H9 (cell line): ENCODE data around the gene ZFP69B. TPM values are rescaled to one million over a fixed set of nuclear protein-coding genes. Genes with fewer than 3 reads are reported as not detected.

Source experiments
- DNase-seq: peaks from one replicate; pipeline ENCODE4 v3.0.0-alpha.2; 2017
- H2AFZ ChIP-seq: one replicate; pipeline ENCODE4 v1.6.1; 2013; ENCODE audit warnings: mild to moderate bottlenecking, low read length, control low read depth, moderate library complexity
- H2AK5ac ChIP-seq: 2 replicates; pipeline ENCODE4 v1.6.1; 2013; ENCODE audit warnings: low read length, control low read depth, mixed read lengths; ENCODE audit not compliant: insufficient read length
- H2BK120ac ChIP-seq: one replicate; pipeline ENCODE4 v1.6.1; 2013; ENCODE audit warnings: low read depth, mild to moderate bottlenecking, low read length, control low read depth, inconsistent platforms; ENCODE audit not compliant: poor library complexity, severe bottlenecking
- H2BK12ac ChIP-seq: 2 replicates; pipeline ENCODE4 v1.6.1; 2013; ENCODE audit warnings: low read length, control low read depth, mixed read lengths, low read depth; ENCODE audit not compliant: insufficient read length
- H2BK15ac ChIP-seq: 2 replicates; pipeline ENCODE4 v1.6.1; 2013; ENCODE audit warnings: low read depth, low read length, control low read depth
- H2BK20ac ChIP-seq: one replicate; pipeline ENCODE4 v1.6.1; 2013; ENCODE audit warnings: low read depth, mild to moderate bottlenecking, low read length, control low read depth, inconsistent platforms; ENCODE audit not compliant: poor library complexity, severe bottlenecking
- H2BK5ac ChIP-seq: 2 replicates; pipeline ENCODE4 v1.6.1; 2013; ENCODE audit warnings: low read length, control low read depth, mixed read lengths; ENCODE audit not compliant: insufficient read length
- H3K14ac ChIP-seq: 2 replicates; pipeline ENCODE4 v1.6.1; 2013; ENCODE audit warnings: low read length, control low read depth; ENCODE audit not compliant: insufficient read depth
- H3K18ac ChIP-seq: 2 replicates; pipeline ENCODE4 v1.6.1; 2013; ENCODE audit warnings: low read depth, mild to moderate bottlenecking, mixed read lengths, low read length, control low read depth; ENCODE audit not compliant: insufficient read length
- H3K23ac ChIP-seq: 2 replicates; pipeline ENCODE4 v1.6.1; 2013; ENCODE audit warnings: low read length, control low read depth, mixed read lengths, low read depth; ENCODE audit not compliant: insufficient read length
- H3K23me2 ChIP-seq: 2 replicates; pipeline ENCODE4 v1.6.1; 2013; ENCODE audit warnings: low read depth, mild to moderate bottlenecking, mixed read lengths, low read length, control low read depth; ENCODE audit not compliant: insufficient read length, poor library complexity, severe bottlenecking
- H3K27ac ChIP-seq: 2 replicates; pipeline ENCODE4 v1.5.1; 2013; ENCODE audit warnings: low read length, control low read depth, mixed read lengths, low read depth; ENCODE audit not compliant: insufficient read length
- H3K27me3 ChIP-seq: 2 replicates; pipeline ENCODE4 v1.6.1; 2013; ENCODE audit warnings: low read length, control low read depth, inconsistent platforms; ENCODE audit not compliant: insufficient read depth
- H3K4ac ChIP-seq: 2 replicates; pipeline ENCODE4 v1.6.1; 2013; ENCODE audit warnings: low read depth, mild to moderate bottlenecking, control low read depth, inconsistent platforms, low read length, moderate library complexity
- H3K4me1 ChIP-seq: 2 replicates; pipeline ENCODE4 v1.6.1; 2013; ENCODE audit warnings: low read length, control low read depth, inconsistent platforms; ENCODE audit not compliant: insufficient read depth
- H3K4me2 ChIP-seq: 2 replicates; pipeline ENCODE4 v1.6.1; 2013; ENCODE audit warnings: low read length, control low read depth, mixed read lengths; ENCODE audit not compliant: insufficient read length, insufficient read depth
- H3K56ac ChIP-seq: 2 replicates; pipeline ENCODE4 v1.6.1; 2013; ENCODE audit warnings: low read depth, mild to moderate bottlenecking, mixed read lengths, low read length, control low read depth; ENCODE audit not compliant: insufficient read length
- H3K79me1 ChIP-seq: 2 replicates; pipeline ENCODE4 v1.6.1; 2013; ENCODE audit warnings: low read depth, mild to moderate bottlenecking, moderate library complexity, low read length, control low read depth, inconsistent platforms; ENCODE audit not compliant: insufficient read depth, poor library complexity, severe bottlenecking
- H3K79me2 ChIP-seq: 2 replicates; pipeline ENCODE4 v1.6.1; 2013; ENCODE audit warnings: low read length, control low read depth, inconsistent platforms; ENCODE audit not compliant: insufficient read depth
- H3K9ac ChIP-seq: 2 replicates; pipeline ENCODE4 v1.6.1; 2013; ENCODE audit warnings: low read length, control low read depth, mixed read lengths; ENCODE audit not compliant: insufficient read length; ENCODE audit errors: extremely low read depth
- H3K9me3 ChIP-seq: one replicate; pipeline ENCODE4 v1.6.1; 2013; ENCODE audit warnings: low read depth, low read length, inconsistent platforms; ENCODE audit not compliant: control insufficient read depth
- H3T11ph ChIP-seq: one replicate; pipeline ENCODE4 v1.6.1; 2013; ENCODE audit warnings: mild to moderate bottlenecking, low read length, control low read depth, inconsistent platforms
- H4K20me1 ChIP-seq: one replicate; pipeline ENCODE4 v1.6.1; 2013; ENCODE audit not compliant: control insufficient read depth, insufficient read length, insufficient read depth
- H4K5ac ChIP-seq: 2 replicates; pipeline ENCODE4 v1.6.1; 2013; ENCODE audit warnings: low read depth, mild to moderate bottlenecking, mixed read lengths, low read length, control low read depth; ENCODE audit not compliant: insufficient read length
- H4K8ac ChIP-seq: replicated peaks from 2 replicates; pipeline ENCODE4 v1.6.1; 2013; ENCODE audit warnings: low read length, control low read depth, mixed read lengths, low read depth; ENCODE audit not compliant: insufficient read length
- H4K91ac ChIP-seq: 2 replicates; pipeline ENCODE4 v1.6.1; 2013; ENCODE audit warnings: low read depth, mild to moderate bottlenecking, moderate library complexity, mixed read lengths, low read length, control low read depth; ENCODE audit not compliant: insufficient read length
- H3K27ac Mint-ChIP-seq, 3 experiments: 2 replicates in 2 of 3; 3 replicates in 1 of 3; pipeline ENCODE4 v1.8.0; 2020 to 2021; ENCODE audit warnings: mixed read lengths in 3 of 3, mild to moderate bottlenecking in 1 of 3, moderate library complexity in 1 of 3
- H3K27me3 Mint-ChIP-seq: 2 replicates; pipeline ENCODE4 v1.8.0; 2021; ENCODE audit warnings: low read depth, mild to moderate bottlenecking, moderate library complexity, mixed read lengths
- H3K36me3 Mint-ChIP-seq, 3 experiments: 2 replicates in 2 of 3; 3 replicates in 1 of 3; pipeline ENCODE4 v1.8.0; 2020 to 2021; ENCODE audit warnings: low read depth in 3 of 3, mixed read lengths in 3 of 3; ENCODE audit not compliant: insufficient read depth in 1 of 3
- H3K4me1 Mint-ChIP-seq, 2 experiments: 2 replicates each; pipeline ENCODE4 v1.8.0; 2020; ENCODE audit warnings: mixed read lengths in 2 of 2
- H3K4me3 Mint-ChIP-seq, 2 experiments: 2 replicates in 1 of 2; 3 replicates in 1 of 2; pipeline ENCODE4 v1.8.0; 2020 to 2021; ENCODE audit warnings: mild to moderate bottlenecking in 2 of 2, mixed read lengths in 2 of 2, moderate library complexity in 1 of 2
- H3K9me3 Mint-ChIP-seq, 2 experiments: 2 replicates in 1 of 2; 3 replicates in 1 of 2; pipeline ENCODE4 v1.8.0; 2020; ENCODE audit warnings: mild to moderate bottlenecking in 2 of 2, mixed read lengths in 2 of 2, moderate library complexity in 1 of 2
- WGBS: extraction: QIAGEN DNeasy Blood & Tissue Kit; methylation state at CpG from one replicate; pipeline ENCODE4 v1.1.7; 2013; ENCODE audit warnings: missing lambda C conversion rate, low lambda C conversion rate, mixed read lengths; ENCODE audit not compliant: insufficient read length; ENCODE audit errors: extremely low coverage; 5-methylcytosine and 5-hydroxymethylcytosine counted together
- total RNA-seq: library from RNA; stranded (reverse); gene quantifications from 2 replicates; pipeline ENCODE4 v1.2.1, GENCODE V29; 2021
- TF ChIP-seq, protein P1 (sequence below): fragments of 200-600 bp; sonication (generic); conservative IDR thresholded peaks from 3 replicates; pipeline ENCODE4 v1.8.0; 2021; ENCODE audit warnings: antibody characterized with exemption, mild to moderate bottlenecking

The ZFP69B gene
- total RNA-seq, 1 experiment from 2014 or later, result 16.2 TPM

DNA sequence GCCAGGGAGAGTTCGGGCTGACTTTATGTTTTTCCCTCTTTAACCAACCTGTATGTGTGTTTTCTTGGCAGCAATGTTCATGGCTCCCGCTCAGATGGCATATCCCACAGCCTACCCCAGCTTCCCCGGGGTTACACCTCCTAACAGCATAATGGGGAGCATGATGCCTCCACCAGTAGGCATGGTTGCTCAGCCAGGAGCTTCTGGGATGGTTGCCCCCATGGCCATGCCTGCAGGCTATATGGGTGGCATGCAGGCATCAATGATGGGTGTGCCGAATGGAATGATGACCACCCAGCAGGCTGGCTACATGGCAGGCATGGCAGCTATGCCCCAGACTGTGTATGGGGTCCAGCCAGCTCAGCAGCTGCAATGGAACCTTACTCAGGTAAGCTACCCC lies 33.6 kb upstream of the ZFP69B start:
- no peak overlapping the region for H2BK120ac ChIP-seq
- H2BK15ac ChIP-seq, result no peak overlapping the region
- Mint-ChIP-seq H3K4me1 (peaks cover 11 to 14% of the 10 kb centered on the region in 2 experiments), H3K36me3 (peaks cover 0 to 9% (median 8%) of the 10 kb centered on the region in 3 experiments; a peak in 4 of 7 replicates), H3K9me3 (no peaks in the 10 kb centered on the region), H3K27me3 (no peaks in the 10 kb centered on the region), H3K4me3 (no peak overlapping the region), H3K27ac (no peak overlapping the region)
- no peak overlapping the region for H3K9ac ChIP-seq
- H3K18ac ChIP-seq, result no peak overlapping the region
- H2AFZ ChIP-seq, result no peak overlapping the region
- no peaks in the 10 kb centered on the region for H3K27me3 ChIP-seq
- H3T11ph ChIP-seq, result no peak overlapping the region
- H3K23me2 ChIP-seq, result no peaks in the 10 kb centered on the region
- H3K56ac ChIP-seq, result no peak overlapping the region
- TF ChIP-seq, protein P1, sequence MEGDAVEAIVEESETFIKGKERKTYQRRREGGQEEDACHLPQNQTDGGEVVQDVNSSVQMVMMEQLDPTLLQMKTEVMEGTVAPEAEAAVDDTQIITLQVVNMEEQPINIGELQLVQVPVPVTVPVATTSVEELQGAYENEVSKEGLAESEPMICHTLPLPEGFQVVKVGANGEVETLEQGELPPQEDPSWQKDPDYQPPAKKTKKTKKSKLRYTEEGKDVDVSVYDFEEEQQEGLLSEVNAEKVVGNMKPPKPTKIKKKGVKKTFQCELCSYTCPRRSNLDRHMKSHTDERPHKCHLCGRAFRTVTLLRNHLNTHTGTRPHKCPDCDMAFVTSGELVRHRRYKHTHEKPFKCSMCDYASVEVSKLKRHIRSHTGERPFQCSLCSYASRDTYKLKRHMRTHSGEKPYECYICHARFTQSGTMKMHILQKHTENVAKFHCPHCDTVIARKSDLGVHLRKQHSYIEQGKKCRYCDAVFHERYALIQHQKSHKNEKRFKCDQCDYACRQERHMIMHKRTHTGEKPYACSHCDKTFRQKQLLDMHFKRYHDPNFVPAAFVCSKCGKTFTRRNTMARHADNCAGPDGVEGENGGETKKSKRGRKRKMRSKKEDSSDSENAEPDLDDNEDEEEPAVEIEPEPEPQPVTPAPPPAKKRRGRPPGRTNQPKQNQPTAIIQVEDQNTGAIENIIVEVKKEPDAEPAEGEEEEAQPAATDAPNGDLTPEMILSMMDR, result no peak
- H3K4me1 ChIP-seq, result no peaks in the 10 kb centered on the region
- no peak overlapping the region for H2BK20ac ChIP-seq
- H2BK12ac ChIP-seq, result no peak overlapping the region
- H4K20me1 ChIP-seq, result no peaks in the 10 kb centered on the region
- WGBS, result no CpG with 5 or more reads among the region's 4 CpGs
- no peak for DNase-seq
- no peak overlapping the region for H4K5ac ChIP-seq
- no peak overlapping the region for H2AK5ac ChIP-seq
- no peaks in the 10 kb centered on the region for H3K79me2 ChIP-seq
- H2BK5ac ChIP-seq, result no peak overlapping the region
- no peak overlapping the region for H3K4ac ChIP-seq
- no peak overlapping the region for H3K14ac ChIP-seq
- no peaks in the 10 kb centered on the region for H3K79me1 ChIP-seq
- H4K8ac ChIP-seq, result no peak overlapping the region
- H3K4me2 ChIP-seq, result no peak overlapping the region
- no peak overlapping the region for H4K91ac ChIP-seq
- no peaks in the 10 kb centered on the region for H3K9me3 ChIP-seq
- no peak overlapping the region for H3K27ac ChIP-seq
- no peak overlapping the region for H3K23ac ChIP-seq
